Thoracic aorta endothelial cell (primary cell): Measurements from ENCODE around the gene STYX. TPM values are rescaled to one million over a fixed set of nuclear protein-coding genes. Genes with fewer than 3 reads are reported as not detected.

Experiments used
- small RNA-seq: library from RNA; depleted of rRNA; stranded (forward); fragments of <200 nt; gene quantifications from one replicate; pipeline ENCODE3, GENCODE V24; 2012
- total RNA-seq: library from RNA; depleted of rRNA; stranded (reverse); fragments of >200 nt; gene quantifications from 2 replicates; pipeline ENCODE4 v1.2.3, GENCODE V29; 2012

STYX gene
- total RNA-seq = 43.6 and 51.8 TPM in 2 replicates

GRCh38 chr14:52729925-52730708 is at the start of gene STYX:
Gene STYX (plus strand): TSS chr14:52730166. CDS start chr14:52730475, 309 bp downstream.

GRCh38 chr14:52695481-52696091 is 34.4 kb upstream of the STYX start, which contains the start of gene ERO1A:
Gene ERO1A (minus strand): TSS chr14:52695558. CDS start chr14:52695481, 77 bp downstream.

GRCh38 chr14:52706724-52707706 is 23.0 kb upstream of the STYX start, which contains the start of gene PSMC6:
Gene PSMC6 (plus strand): TSS chr14:52707200. CDS start chr14:52707220, 20 bp downstream.

GRCh38 chr14:52791223-52792096 is 61.5 kb downstream of the STYX start, which contains the start of gene GNPNAT1:
Gene GNPNAT1 (minus strand): TSS chr14:52791607. CDS start chr14:52784650, 6,957 bp downstream.

Small RNA genes lying within 50 kb of the gene (small RNA-seq; reads per million reads assigned to genes)
- not detected for gene AL139317.2

Other genes with a start within 250 kb of the STYX start
- gene TXNDC16, start 177.7 kb upstream of the STYX start, total RNA-seq = 6.5 TPM in 2 replicates
- gene GPR137C, start 177.3 kb upstream of the STYX start, total RNA-seq = 0.53 and 1.6 TPM in 2 replicates
- gene ERO1A, start 34.6 kb upstream of the STYX start, total RNA-seq = 128 and 138 TPM in 2 replicates
- gene PSMC6, start 23.0 kb upstream of the STYX start, total RNA-seq = 133 and 155 TPM in 2 replicates
- gene GNPNAT1, start 61.4 kb downstream of the STYX start, total RNA-seq = 70.0 and 90.6 TPM in 2 replicates
- 164 and 189 TPM in 2 replicates for gene FERMT2, start 220.9 kb downstream of the STYX start, total RNA-seq